ENCODE data around the gene SARDH. TPM values are rescaled to one million over a fixed set of nuclear protein-coding genes. Genes with fewer than 3 reads are reported as not detected.

SARDH gene
- total and polyA plus RNA-seq, 8 donors: 3.9 to 13.9 (median 9.9) TPM

GRCh38 chr9:133759146-133759900 lies 21.2 kb upstream of the SARDH start:
- Histone ChIP-seq H3K4me1 (no peaks in the 10 kb centered on the region), H3K27me3 (peaks cover 0 to 8% of the 10 kb centered on the region in 2 donors), H3K4me3 (no peak overlapping the region), H3K27ac (no peak overlapping the region), H3K9me3 (no peaks in the 10 kb centered on the region), H3K36me3 (peaks cover 0 to 31% of the 10 kb centered on the region in 2 donors)
- no peak for TF ChIP-seq CTCF (IDR thresholded peaks at IDR 0.05)
- intact Hi-C loops (cut with DNase I): no loop called here
- peak in 2 of 4 donors; percentile 41 to 63 for DNase-seq
- ATAC-seq: peak; percentile 44

- Histone ChIP-seq H3K4me3 (no peak overlapping the region), H3K9me3 (no peaks in the 10 kb centered on the region), H3K27ac (no peak overlapping the region), H3K27me3 (peaks cover 0 to 8% of the 10 kb centered on the region in 2 donors), H3K36me3 (peaks cover 0 to 22% of the 10 kb centered on the region in 2 donors), H3K4me1 (no peaks in the 10 kb centered on the region)
- TF ChIP-seq CTCF (IDR thresholded peaks at IDR 0.05): no peak
- intact Hi-C loops (cut with DNase I): no loop called here
- no peak for ATAC-seq
- DNase-seq: no peak
These were observed 20.1 kb upstream of the SARDH start for GRCh38 chr9:133758228-133758627.

GRCh38 chr9:133754688-133755227 lies 16.6 kb upstream of the SARDH start:
- ATAC-seq (no peak), DNase-seq (no peak)
- Histone ChIP-seq H3K27me3 (peaks cover 0 to 19% of the 10 kb centered on the region in 2 donors), H3K4me1 (no peaks in the 10 kb centered on the region), H3K4me3 (no peak overlapping the region), H3K9me3 (no peaks in the 10 kb centered on the region), H3K36me3 (no peaks in the 10 kb centered on the region), H3K27ac (no peak overlapping the region)
- TF ChIP-seq CTCF (IDR thresholded peaks at IDR 0.05): no peak
- intact Hi-C loops (cut with DNase I): no loop called here

GRCh38 chr9:133754187-133754586 lies 16.0 kb upstream of the SARDH start:
- DNase-seq (no peak), ATAC-seq (no peak)
- H3K27me3 ChIP-seq: peaks cover 0 to 21% of the 10 kb centered on the region in 2 donors
- no peak overlapping the region for H3K4me3 ChIP-seq
- H3K27ac ChIP-seq: no peak overlapping the region
- H3K9me3 ChIP-seq: no peaks in the 10 kb centered on the region
- intact Hi-C loops (cut with DNase I): no loop called here
- no peaks in the 10 kb centered on the region for H3K36me3 ChIP-seq
- no peaks in the 10 kb centered on the region for H3K4me1 ChIP-seq
- TF ChIP-seq CTCF (IDR thresholded peaks at IDR 0.05): no peak

- Histone ChIP-seq H3K4me3 (no peak overlapping the region), H3K9me3 (no peaks in the 10 kb centered on the region), H3K27ac (no peak overlapping the region), H3K4me1 (no peaks in the 10 kb centered on the region), H3K27me3 (peaks cover 0 to 27% of the 10 kb centered on the region in 2 donors), H3K36me3 (no peaks in the 10 kb centered on the region)
- DNase-seq: no peak
- intact Hi-C loops (cut with DNase I): no loop called here
- ATAC-seq: no peak
- no peak for TF ChIP-seq CTCF (IDR thresholded peaks at IDR 0.05)
These were observed 14.7 kb upstream of the SARDH start for GRCh38 chr9:133752739-133753446.
